GM21423 (cell line): ENCODE measurements around the gene CDRT15.
A peak's percentile ranks its signal among the peaks of the same experiment; 100 is the strongest.
"Not testable (repeated sequence)": the region's sequence is repeated elsewhere in the genome, so short reads cannot be mapped to it uniquely, and the experiment has no call there.

Experiments
- ATAC-seq: cut with Tn5 transposase; IDR thresholded peaks from one replicate; pipeline ENCODE4 v1.9.1; 2021; ENCODE audit warnings: mild to moderate bottlenecking, moderate library complexity; ENCODE audit not compliant: unreplicated experiment

Gene CDRT15

DNA sequence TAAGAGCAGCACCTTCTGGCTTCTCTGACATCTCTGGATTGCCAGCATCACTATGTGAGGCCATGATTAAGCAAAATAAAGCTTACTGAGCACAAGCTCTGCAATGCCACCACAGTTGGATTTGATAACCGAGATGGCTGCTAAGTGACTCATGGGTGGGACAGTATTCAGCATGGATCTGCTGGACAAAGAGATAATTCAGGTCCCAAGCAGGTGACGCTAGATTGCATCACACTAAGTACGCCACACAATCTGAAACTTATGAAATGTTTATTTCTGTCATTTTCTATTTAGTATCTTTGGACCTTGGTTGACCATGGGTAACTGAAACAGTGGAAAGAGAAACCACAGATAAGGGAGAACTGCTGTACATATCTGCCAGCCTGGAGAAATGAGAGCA lies 27.4 kb downstream of the CDRT15 start:
- no peak for ATAC-seq

DNA sequence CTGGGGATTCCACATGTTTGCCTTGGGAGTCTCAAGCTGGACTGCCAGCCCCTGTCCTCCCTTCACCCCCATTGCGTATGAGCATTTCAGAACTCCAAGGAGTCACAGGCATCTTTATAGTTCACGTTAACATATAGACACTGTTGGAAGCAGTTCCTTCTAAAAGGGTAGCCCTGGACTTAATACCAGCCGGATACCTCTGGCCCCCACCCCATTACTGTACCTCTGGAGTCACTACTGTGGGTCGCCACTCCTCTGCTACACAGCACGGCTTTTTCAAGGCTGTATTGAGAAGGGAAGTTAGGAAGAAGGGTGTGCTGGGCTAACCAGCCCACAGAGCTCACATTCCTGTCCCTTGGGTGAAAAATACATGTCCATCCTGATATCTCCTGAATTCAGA lies 28.9 kb downstream of the CDRT15 start:
- no peak for ATAC-seq

DNA sequence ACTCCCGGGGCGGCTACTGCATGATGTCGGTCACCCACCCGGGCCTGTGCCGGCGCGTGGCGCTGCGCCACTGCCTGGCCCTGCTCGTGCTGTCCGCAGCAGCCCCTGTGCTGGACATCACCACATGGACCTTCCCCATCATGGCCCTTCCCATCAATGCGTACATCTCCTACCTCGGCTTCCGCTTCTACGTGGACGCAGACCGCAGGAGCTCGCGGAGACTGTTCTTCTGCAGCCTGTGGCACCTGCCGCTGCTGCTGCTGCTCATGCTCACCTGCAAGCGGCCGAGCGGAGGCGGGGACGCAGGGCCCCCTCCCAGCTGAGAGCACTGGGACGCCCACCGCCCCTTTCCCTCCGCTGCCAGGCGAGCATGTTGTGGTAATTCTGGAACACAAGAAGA lies 29.8 kb downstream of the CDRT15 start:
- ATAC-seq: no peak

- ATAC-seq: no peak
Measured at GRCh38 chr17:14205992-14206461, 30.6 kb downstream of the CDRT15 start.

DNA sequence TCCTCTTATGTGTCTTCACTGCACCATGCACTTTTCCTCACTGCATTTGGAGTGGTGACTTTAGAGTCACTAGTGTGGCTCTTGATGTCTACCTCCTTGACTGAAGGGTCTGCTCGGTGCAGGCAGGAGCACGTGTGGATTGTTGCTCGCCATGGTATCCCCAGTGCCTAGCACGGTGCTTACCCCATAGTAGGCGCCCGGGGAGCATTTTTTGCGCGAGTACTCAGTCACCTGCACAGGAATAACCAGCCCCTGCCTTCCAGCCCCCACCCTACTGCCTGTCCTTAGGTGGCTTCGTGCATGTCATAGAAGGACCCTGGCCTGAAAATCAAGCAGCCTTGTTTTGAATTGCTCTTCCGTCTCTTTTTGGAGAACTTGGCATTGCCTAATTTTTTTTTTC lies 31.3 kb downstream of the CDRT15 start:
- no peak for ATAC-seq

- no peak for ATAC-seq
Measured at GRCh38 chr17:14204546-14204945, 32.1 kb downstream of the CDRT15 start.

DNA sequence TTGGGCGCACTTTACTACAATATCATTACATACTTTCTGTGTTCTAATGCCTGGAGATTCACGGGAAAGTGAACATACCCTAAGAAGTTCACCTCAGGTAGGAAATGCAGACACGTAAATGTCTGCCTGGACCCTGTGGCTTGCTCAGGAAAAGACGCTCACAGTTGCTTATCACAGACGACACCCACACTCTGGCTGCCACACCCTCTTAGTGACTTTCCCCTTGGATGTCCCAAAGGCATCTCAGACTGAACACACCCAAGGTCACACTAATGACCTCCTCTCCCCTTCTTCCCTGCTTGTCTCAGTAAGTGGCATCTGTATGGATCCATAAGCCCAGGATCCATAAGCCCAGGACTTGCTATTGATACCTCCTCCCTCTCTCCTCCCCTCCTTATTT lies 32.6 kb downstream of the CDRT15 start:
- no peak for ATAC-seq

DNA sequence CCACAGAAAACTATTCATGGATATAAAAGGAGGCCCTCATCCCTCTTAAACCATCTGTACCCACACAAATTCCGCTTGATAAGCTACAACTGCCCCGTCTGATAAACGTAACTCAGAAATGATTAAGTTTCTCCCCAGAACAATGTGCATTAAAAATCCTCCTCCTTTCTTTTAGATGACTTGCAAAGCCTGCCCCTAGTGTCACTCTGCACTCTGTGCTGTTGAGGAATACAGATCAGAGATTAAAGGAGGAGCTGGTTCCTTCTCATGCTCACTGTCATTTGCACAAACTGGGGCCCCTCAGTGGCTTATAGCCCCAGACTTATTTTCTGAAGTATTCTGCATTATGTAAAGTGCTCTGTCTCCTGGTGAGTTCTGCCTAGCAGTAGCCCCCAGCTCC lies 33.3 kb downstream of the CDRT15 start:
- no peak for ATAC-seq

- no peak for ATAC-seq
Measured at GRCh38 chr17:14202388-14203166, 34.1 kb downstream of the CDRT15 start.

DNA sequence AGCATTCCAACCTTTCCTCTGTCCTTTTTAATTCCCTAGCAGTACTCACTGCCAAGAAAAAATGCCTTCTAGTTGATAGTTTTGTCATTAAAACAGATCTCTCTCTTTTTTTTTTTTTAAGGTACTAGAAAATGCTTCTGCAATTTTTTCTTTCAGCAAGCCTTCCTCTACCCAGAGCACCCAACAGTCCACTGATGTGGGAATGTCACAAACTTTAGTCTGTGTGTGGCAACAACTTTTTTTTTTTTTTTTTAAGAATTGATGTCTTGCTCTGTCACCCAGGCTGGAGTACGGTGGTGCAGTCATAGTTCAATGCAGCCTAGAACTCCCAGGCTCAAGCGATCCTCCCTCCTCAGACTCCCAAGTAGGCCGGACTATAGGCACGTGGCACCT lies 34.7 kb downstream of the CDRT15 start:
- ATAC-seq: no peak

GRCh38 chr17:14201021-14201987 lies 35.4 kb downstream of the CDRT15 start:
- no peak for ATAC-seq

- no peak for ATAC-seq
Measured at GRCh38 chr17:14200354-14200753, 36.3 kb downstream of the CDRT15 start.

GRCh38 chr17:14199601-14200000 lies 37.1 kb downstream of the CDRT15 start:
- no peak for ATAC-seq

DNA sequence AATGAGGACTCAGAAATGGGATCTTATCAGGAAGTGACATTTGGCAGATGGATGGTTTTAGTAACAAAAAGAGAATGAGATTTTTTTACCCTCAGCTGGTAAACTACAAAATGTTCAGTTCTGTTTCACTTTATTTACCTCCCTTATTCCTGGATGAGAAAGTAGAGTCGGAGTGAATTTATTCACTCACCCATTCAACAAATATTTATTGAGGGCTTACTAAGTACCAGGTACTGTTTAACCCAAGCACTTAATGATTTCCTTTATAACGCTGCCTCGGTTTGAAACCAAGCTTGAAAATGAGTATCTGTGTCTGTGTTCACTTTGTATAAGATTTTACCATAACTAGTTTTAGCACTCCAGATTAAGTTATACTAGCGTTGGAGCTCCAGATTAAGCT lies 38.1 kb downstream of the CDRT15 start:
- ATAC-seq: no peak

GRCh38 chr17:14198013-14198412 lies 38.6 kb downstream of the CDRT15 start:
- ATAC-seq: no peak

DNA sequence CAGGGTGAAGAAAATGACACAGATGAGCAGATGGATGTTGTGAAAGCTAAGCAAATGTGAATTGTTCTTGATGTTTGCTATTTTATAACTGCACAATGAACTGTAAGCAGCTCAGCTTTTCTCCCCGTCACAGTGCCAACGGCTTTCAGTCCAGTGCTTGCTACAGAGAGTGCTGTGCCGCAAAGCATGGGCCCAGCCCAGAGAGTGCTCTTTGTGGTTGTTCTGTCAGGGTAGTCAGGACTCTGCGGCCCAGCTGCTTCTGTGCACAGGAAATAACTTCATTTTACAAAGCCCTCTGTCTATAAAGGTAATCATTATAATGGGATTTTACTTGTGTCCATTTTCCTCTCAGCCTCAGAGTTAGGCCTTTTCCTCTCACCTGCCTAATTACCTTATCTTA lies 39.1 kb downstream of the CDRT15 start:
- no peak for ATAC-seq

- no peak for ATAC-seq
Measured at GRCh38 chr17:14197057-14197456, 39.6 kb downstream of the CDRT15 start.

DNA sequence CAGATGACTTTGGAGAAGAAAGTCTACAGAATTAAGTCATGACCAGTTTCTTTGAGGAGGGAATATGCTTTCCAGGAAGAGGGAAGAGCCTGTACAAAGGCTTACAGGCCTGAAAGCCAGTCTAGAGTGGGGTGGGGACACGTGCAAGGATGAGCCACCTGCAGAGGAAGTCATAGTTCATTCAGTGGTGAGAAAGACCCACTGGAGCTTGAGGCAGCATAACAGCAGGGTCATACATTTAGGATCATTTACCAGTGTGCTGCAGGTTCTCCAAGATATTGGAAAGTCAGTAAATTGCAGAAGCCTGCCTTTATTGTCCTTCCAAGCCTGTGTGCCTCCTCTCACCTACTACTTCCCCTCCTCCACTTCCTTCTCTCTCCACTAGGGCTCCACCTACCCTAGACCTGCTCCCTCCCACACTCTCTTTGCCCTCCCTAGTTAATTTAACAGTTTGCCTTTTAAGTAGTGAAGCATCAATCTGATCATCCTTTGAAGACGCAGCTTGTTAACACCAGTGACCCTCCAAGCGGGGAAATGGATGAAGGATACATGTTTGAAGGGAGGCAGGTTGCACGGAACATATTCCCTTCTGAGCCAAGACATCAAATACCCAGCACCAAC lies 40.2 kb downstream of the CDRT15 start:
- no peak for ATAC-seq

DNA sequence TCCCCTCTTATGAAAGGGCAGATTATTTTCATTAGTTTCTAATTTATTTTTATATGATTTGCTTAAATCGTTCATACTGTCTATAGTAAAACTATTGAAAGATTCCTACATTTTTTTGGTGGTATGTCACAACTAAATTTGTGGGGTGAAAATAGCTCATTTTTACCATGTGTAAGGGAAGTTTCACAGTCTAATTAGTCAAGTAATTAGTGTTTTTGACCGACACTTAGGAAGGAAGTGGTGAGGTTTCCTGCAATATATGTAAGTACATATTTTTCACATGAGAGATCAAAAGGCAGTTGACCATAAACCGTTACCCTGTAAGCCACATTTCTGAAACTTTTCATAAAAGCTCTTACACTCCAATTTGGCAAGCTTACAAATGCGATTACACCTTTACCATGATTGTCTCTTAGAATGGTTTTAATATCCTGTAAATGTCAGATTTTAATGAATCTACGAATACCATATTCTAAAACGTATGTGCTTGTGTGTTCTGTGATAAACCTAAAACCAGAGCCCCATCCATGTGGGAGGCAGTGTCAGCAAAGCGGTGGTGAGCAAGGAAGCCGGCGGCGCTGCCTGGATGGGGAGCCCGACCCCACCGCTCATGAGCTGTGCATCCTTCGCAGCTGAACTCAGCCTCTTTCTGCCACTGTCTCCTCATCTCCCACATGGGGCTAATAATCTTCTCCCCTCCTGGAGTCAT lies 43.9 kb downstream of the CDRT15 start:
- ATAC-seq: peak; percentile 76

DNA sequence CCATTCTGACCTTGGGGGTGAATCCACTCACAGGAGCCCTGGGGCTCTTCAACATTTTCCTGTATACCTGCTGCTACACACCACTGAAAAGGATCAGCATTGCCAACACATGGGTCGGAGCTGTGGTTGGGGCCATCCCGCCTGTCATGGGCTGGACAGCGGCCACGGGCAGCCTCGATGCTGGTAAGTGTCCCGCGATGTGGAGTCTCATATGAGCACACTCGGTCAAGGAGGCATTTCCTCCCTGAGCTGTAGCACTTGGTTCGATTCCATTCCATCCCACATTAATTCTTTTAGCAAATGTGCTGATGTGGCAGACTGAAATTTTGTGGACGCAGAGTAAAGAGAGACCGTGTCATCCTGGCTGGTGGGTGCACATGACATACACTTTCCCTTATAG lies 44.6 kb downstream of the CDRT15 start:
- not testable (repeated sequence) for ATAC-seq

GRCh38 chr17:14191469-14191868 lies 45.2 kb downstream of the CDRT15 start:
- ATAC-seq: not testable (repeated sequence)
